ENCODE measurements around the gene NEK8.
"Not testable (repeated sequence)": the region's sequence is repeated elsewhere in the genome, so short reads cannot be mapped to it uniquely, and the experiment has no call there.

Gene NEK8

DNA sequence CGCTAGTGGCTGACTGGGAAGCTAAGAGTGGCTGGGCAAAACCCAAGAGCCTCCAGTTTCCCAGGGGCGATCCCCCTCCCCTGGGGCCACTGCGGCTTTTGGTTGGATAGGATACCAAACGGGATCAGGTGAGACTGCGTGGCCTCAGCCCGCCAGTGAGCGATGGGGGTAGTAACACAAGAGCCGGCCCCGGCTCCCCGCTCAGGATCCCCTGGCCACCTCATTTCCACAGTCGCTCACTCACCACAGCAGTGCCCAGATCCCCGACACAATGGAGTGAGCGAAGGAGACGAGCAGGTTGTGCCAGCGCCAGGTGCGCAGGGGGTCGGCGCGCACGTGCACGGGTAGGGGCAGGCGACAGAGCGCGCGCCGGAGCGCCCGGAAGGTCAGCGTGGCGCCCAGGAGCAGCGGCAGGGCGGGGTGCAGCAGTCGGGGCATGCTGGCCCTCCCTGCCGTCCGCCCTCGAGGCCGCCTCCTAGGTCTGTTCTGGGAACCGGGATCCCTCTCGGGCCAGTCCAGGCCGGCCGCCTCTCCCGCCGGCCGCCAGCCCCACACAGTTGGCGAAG lies 2.8 kb upstream of the NEK8 start:
- DNase-seq: peak; percentile 56

DNA sequence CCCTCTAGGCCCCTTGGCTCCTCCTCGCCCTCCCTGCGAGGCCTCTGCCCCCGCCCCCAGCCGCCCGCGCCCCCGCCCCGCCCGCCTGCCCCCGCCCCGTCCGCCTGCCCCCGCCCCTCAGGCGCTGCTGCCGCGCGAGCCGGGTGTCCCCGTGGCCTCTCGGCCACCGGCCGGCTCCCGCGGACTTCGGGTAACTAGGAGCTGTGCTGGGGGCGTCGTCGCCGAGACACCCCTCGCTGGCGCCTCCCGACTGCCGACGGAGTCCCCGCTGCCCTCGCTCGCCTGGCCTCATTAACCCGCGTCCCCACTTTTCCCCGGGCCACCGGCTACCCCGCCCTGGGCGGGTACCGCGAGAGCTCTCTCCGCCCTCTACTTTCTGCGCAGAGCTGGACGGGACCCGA lies 2.4 kb upstream of the NEK8 start, which contains the start of gene TLCD1:
Gene TLCD1, minus strand, starts transcription at position 8 of the 401 bp plus-strand sequence. CDS start 136 bp downstream, outside the sequence.
- DNase-seq: peak; percentile 37

DNA sequence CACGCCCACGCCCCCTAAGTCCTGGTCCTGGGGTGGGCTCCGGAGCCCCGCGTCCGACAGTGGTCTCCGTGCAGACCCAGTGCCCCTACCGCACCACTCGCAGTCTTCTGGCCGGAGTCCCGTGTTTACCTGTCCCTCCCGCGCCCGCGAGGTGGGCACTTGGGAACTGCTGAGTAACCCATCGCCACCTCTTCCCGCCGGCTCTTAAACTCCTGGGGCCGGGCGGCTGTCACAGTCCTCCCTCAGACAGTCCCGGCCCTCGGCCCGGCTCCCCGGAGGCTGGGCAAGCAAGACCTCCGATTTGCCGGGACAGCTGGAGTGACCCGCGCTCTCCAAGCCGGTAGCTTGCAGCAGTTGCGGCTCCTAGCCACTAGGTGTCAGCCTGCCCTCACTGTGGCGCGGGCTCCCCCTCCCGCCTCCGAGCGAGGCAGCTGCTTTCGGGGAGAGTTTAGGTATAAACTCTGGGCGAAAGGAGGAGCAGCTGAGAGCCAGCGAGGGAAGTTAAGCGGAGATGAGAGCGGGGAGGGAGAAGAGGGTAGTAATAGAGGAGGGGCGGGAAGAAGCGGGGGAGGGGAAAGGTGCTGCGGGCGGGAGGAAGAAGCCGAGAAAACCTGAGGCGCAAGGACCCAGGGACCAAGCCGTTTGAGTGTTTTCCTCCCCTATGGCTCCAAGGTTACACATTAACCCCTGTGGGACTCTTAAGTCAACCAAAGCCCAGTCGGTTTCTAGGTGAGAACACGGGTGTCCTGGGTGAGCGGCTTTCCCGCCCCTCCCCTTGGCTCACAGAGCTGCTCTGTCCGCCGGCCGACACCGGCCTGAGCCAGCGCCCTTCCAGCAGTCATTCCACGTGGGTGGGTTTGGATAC lies 1.7 kb upstream of the NEK8 start:
- peak; percentile 95 for DNase-seq

DNA sequence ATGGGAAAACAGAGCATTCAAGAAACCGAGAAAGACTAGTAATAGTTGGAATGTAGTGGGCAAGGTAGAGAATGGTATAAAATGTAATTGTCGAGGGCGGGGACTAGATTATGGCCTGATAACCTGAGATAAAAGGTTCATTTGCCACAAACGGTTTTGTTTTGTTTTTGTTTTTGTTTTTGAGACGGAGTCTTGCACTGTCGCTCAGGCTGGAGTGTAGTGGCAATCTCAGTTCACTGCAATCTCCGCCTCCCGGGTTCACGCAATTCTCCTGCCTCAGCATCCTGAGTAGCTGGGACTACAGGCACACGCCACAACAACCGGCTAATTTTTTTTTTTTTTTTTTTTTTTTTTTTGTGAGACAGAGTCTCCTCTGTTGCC lies 1.4 kb downstream of the NEK8 start:
- DNase-seq: no peak

DNA sequence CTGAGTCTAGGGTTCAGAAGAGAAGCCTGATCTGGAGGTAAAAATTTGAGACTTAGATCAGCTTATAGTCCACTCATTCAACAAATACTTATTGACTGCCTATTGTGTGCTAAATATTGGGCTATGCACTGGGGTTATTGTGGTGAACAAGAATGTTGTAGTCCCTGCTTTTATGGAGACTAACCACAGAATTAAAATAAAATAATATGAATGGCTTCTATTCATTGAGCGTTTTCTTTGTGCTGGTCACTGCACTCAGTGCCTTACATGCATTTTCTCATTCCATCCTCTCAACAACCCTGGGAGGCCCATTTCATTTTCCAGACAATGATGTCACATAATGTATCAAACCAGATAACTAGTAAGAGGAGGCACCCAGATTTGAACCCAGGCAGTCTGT lies 4.8 kb downstream of the NEK8 start:
- no peak for DNase-seq

DNA sequence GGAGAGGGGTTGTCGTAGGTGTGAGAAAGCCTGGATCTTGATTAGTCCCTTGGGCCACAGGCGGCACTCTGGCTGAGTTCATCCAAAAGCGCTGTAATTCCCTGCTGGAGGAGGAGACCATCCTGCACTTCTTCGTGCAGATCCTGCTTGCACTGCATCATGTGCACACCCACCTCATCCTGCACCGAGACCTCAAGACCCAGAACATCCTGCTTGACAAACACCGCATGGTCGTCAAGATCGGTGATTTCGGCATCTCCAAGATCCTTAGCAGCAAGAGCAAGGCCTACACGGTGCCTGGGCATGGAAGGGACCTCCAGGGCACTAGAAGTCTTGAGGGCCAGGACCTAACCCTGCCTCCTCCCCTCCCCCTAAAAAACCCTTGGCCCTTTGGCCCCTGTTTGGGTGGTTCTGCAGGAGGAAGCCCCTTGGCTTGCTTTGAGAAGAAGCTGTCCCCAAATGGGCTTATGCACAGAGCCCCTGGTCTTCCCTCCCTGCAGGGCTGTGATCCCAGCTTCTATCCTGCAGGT lies 6.2 kb downstream of the NEK8 start:
- no peak for DNase-seq

DNA sequence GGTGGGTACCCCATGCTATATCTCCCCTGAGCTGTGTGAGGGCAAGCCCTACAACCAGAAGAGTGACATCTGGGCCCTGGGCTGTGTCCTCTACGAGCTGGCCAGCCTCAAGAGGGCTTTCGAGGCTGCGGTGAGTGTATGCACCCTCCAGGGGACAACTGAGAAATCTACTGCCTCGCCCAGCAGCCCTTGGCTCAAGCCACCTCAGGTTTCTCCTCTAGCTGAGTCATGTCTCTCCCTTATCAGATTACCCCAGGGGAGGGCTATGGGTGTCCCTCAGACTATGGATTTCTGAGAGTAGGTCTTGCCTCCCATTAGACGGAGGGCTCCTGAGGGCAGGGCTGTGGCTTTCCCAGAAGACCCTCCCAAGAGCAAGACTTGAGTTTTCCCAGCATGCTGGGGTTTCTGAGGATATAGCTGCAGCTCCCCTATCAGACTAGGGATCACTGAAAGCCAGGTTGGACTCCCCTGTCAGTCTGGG lies 6.7 kb downstream of the NEK8 start:
- no peak for DNase-seq

DNA sequence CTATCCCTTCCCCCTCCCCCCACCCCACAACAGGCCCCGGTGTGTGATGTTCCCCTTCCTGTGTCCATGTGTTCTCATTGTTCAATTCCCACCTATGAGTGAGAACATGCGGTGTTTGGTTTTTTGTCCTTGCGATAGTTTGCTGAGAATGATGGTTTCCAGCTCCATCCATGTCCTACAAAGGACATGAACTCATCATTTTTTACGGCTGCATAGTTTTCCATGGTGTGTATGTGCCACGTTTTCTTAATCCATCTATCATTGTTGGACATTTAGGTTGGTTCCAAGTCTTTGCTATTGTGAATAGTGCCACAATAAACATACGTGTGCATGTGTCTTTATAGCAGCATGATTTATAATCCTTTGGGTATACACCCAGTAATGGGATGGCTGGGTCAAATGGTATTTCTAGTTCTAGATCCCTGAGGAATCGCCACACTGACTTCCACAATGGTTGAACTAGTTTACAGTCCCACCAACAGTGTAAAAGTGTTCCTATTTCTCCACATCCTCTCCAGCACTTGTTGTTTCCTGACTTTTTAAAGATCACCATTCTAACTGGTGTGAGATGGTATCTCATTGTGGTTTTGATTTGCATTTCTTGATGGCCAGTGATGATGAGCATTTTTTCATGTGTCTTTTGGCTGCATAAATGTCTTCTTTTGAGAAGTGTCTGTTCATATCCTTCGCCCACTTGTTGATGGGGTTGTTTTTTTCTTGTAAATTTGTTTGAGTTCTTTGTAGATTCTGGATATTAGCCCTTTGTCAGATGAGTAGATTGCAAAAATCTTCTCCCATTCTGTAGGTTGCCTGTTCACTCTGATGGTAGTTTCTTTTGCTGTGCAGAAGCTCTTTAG lies 7.6 kb downstream of the NEK8 start:
- DNase-seq: not testable (repeated sequence)

DNA sequence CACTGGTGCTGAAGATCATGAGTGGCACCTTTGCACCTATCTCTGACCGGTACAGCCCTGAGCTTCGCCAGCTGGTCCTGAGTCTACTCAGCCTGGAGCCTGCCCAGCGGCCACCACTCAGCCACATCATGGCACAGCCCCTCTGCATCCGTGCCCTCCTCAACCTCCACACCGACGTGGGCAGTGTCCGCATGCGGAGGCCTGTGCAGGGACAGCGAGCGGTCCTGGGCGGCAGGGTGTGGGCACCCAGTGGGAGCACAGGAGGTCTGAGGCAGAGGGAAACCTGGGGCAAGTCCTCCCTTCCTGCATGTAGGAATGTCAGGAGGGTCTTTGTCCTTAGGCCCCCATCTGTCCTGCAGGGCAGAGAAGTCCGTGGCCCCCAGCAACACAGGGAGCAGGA lies 8.7 kb downstream of the NEK8 start:
- no peak for DNase-seq

DNA sequence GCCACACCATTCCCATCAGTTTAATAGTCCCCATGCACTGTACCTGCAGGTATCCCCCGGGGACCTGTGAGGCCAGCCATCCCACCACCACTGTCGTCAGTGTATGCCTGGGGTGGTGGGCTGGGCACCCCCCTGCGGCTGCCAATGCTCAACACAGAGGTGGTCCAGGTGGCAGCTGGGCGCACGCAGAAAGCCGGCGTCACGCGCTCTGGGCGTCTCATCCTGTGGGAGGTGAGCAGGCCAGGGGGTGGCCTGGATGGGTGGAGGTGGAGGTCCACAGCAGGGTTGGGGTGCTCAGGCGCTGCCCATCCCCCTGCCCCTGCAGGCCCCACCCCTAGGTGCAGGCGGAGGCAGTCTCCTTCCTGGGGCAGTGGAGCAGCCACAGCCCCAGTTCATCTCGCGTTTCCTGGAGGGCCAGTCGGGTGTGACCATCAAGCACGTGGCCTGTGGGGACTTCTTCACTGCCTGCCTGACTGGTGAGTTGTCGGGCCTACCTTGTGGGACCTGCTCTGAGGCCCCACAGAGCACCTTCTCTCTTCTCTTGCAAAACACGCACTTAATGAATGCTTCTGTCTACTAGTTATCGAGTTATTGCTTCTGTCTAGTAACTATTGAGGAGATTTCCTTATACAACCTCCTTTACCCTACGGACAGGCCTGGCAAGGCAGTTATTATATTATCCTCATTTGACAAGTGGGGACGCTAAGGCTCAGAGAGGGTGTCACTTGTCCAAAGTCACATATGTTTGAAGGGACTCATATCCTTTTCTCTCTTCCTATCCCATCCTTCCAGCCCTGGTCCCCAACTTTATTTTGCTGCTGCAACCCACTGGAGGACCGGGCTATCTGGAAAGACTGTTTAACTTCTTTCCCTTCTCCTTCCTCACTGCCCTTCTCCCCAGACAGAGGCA lies 9.4 kb downstream of the NEK8 start:
- DNase-seq: no peak

DNA sequence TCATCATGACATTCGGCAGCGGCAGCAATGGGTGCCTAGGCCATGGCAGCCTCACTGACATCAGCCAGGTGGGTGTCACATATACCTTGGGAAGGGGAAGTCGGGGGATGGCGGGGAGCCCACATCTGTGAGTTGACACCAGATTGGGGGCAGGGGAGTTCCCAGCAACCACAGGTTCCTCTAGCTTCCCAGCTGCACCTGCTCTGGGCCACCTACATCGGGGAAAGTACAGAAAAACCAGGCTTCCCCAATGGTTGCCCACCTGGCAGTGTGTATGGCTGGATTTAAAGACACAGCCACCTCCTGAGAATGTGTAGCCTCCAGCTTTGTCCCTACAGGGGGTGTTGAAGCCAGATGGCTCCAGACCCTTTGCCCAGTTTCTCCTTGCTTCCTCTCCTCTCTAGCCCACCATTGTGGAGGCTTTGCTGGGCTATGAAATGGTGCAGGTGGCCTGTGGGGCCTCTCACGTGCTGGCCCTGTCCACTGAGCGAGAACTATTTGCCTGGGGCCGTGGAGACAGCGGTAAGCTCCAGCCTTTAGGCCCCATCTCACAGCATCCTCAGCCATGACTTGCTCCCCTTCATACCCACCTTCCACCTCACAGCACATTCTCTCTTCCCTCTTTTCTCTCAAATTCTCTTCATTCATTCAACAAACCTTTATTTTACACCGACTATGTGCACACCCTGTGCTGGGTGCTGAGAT lies 10.2 kb downstream of the NEK8 start:
- DNase-seq: no peak

DNA sequence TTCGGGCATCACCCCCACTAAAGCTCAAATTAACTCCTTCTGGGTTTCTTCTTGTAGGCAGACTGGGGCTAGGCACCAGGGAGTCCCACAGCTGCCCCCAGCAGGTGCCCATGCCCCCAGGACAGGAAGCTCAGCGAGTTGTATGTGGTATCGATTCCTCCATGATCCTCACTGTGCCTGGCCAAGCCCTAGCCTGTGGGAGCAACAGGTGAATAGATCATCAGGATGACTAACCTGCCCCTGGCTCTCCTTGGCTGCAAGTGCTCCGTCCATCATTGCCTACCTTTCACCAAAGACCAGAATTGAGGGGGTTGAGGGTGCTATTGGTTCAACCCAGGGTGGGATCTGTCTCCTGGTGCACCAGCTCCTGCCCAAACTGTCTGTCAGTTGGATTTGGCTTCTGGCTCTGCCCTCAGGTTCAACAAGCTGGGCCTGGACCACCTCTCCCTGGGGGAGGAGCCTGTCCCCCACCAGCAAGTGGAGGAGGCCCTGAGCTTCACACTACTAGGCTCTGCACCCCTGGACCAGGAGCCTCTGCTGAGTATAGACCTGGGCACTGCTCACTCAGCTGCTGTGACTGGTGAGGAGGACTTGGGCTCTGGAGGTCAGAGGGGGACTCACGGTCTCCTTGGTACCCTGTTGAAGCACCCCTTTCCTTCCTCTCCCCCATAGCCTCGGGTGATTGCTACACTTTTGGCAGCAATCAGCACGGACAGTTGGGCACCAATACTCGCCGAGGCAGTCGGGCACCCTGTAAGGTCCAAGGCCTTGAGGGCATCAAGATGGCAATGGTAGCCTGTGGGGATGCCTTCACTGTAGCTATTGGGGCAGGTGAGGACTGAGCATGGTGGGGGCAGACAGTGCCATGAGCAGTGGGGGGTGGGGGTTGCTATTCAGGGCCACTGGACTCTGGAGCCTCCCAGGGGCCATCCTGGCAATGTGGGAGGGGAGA lies 12.1 kb downstream of the NEK8 start:
- no peak for DNase-seq

DNA sequence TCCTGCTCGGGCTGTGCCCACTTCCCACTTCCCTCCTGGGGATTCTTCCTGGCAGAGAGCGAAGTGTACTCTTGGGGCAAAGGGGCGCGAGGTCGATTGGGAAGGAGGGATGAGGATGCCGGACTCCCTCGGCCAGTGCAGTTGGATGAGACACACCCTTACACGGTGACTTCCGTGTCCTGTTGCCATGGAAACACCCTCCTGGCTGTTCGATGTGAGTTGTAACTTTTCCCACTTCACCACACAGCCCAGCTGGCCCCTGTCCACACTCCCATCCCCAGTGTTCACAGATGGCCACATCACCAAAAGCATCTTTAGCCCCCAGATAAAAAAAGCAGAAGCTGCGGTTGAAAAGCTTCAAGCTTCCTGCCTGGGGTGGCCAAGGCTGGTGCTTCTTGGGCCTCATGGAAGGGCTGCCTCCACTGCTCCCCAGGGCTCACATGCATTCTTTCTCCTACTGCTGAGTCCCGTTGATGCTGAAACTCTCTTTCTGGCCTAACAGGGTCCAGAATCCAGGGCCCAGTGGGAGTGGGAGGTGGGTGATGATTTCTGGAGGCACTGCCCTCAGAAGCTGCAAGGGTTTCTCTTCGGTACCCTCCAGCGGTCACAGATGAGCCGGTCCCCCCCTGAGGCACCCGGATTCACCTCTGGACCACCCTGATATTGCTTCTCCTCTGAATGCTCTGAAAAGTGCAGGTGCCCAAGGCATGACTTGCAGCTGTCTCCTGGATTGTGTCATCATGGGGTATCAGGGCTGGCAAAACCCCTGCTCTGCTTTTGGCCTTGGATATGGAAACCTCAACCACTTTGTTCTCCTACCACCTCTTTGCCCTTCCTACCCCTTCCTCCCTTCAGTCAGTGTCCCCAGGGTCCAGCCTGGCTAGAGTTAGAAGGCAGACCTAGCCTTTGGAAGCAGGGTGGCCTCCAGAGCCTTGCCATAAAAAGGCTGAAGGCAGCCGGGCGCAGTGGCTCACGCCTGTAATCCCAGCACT lies 13.1 kb downstream of the NEK8 start:
- DNase-seq: no peak

DNA sequence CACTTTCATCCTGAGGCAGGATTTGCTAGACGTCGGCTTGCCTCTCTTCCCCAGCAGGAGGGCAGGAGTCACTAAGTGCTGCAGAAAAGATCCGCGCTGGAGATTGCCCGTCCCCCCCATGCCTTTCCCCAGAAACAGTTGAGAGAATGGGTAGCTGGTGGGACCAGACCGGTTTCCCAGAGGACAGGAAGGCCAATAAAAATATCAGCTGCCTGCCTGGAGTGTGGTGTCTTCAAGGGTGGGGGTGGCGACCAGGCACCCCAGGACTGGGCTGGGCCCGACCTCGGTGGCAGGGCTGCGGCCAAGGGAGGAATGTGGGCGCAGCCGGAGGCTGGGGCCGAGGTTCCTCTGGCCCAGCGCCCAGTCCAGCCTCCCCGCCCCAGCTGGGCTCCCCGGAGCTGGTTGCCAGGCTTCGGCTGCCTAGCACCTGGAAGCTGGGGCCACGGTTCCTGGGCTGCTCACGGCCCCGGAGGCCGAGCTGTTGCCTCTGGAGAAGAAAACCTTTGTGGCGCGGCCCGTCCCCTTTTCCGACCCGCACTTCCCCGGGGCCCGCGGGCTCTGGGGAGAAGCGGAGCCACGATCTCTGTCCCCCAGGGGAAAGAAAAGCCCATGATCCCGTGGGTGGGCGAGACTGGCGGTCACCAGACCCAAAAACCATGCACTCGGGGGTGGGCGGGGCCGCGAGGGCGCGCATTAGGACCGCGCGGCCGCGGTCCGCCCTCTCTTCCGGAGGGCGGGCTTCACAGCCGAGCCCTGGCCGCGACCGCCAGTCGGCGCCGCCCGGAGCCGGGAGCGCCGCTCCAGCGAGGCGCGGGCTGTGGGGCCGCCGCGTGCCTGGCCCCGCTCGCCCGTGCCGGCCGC lies 14.9 kb downstream of the NEK8 start, which contains the start of gene TRAF4:
Gene TRAF4, plus strand, starts transcription at position 769 of the 861 bp plus-strand sequence. CDS start 102 bp downstream, outside the sequence.
- peak; percentile 77 for DNase-seq

DNA sequence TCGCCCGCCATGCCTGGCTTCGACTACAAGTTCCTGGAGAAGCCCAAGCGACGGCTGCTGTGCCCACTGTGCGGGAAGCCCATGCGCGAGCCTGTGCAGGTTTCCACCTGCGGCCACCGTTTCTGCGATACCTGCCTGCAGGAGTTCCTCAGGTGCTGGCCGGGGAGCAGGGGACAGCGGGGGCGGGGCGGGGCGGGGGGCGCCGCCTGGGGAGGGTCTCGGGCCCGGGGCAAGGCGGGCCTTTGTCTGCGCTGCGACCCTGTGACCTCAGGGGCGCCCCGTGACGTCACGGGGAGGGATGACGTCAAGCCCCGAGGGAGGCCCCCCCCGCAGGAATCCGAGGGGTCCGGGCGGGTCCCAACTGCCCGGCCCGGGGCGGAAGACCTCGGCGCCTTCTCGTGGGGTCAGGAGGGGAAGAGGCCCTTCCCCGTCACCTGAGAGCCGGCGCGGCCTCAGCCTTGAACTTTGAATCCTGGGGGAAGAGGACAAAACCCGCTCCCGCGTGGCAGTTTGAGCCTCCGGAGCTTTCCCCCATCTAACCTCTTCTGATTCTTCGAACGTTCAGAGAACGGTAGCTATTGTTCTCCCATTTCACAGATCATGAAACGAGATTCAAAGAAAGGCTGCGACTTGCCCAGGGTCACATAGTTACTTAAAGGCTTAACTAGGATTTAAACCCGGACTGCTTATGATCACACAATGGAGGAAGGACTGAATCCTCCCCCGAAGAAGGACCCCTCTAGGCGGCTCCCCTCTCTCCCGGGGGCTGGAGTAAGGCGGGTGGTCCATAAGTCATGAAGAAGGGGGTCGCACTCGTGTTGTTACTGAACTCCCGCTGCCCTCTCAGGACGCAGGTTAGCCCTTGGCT lies 15.8 kb downstream of the NEK8 start:
- DNase-seq: no peak

DNA sequence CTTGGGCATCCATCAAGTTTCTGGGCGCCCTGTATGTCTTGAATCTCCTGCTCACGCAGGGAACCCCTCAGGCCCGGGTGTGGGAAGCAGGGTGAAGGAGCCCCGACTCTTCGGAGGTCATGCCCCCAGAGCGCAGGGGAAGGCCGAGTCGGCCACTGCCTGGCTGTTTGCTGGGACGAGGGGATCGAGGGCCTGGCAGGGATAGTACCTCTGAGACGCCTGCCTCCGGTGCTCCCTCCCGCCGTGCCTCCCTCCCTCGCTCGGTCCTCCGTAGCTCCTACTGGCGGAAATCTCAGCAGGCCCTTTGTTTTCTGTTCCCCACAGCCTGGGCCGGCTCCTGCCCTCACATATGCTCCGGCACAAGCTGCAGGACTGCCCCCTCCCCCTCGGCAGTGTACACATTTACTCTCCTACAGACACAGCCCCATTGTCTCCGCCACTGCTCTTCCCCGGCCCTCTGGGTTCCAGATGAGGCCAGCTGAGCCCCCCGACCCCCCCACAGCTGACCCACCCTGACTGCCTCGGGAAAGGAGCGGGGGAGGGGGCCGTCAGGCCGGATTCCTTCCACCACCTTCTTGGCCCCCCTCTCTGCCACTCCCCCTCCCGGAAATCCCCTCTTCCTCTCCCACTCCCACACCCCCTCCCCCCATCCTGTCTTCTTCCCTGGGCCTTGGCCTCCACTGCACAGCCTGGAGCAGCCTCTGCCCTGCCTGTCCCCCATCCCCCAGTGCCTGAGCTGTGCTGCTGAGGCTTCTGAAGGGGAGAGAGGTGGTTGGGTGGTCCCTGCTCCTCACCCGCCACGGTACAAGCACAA lies 16.6 kb downstream of the NEK8 start:
- DNase-seq: peak; percentile 58
